Skeletal muscle satellite cell (primary cell): ENCODE data around the gene NT5C3B. TPM values are rescaled to one million over a fixed set of nuclear protein-coding genes. Genes with fewer than 3 reads are reported as not detected.
"Not testable (repeated sequence)": the region's sequence is repeated elsewhere in the genome, so short reads cannot be mapped to it uniquely, and the experiment has no call there.

ENCODE experiments used
- H3K27me3 ChIP-seq: 2 replicates; pipeline ENCODE4 v1.7.0; 2013; ENCODE audit warnings: low read length; ENCODE audit not compliant: control insufficient read depth, insufficient read depth
- H3K36me3 ChIP-seq: 2 replicates; pipeline ENCODE4 v1.7.0; 2013; ENCODE audit warnings: mild to moderate bottlenecking, control low read depth, low read length; ENCODE audit not compliant: insufficient read depth
- H3K4me1 ChIP-seq: 2 replicates; pipeline ENCODE4 v1.7.0; 2013; ENCODE audit warnings: low read length; ENCODE audit not compliant: control insufficient read depth, insufficient read depth
- H3K4me2 ChIP-seq: 2 replicates; pipeline ENCODE4 v1.7.0; 2013; ENCODE audit warnings: mild to moderate bottlenecking, low read length
- H3K4me3 ChIP-seq: 2 replicates; pipeline ENCODE4 v1.7.0; 2013; ENCODE audit warnings: low read length
- H3K9ac ChIP-seq: 2 replicates; pipeline ENCODE4 v1.7.0; 2013; ENCODE audit warnings: mild to moderate bottlenecking, low read depth, low read length, moderate library complexity
- H3K9me3 ChIP-seq: replicated peaks from 2 replicates; pipeline ENCODE4 v1.7.0; 2013; ENCODE audit warnings: mild to moderate bottlenecking, control low read depth, low read length
- small RNA-seq: library from RNA; depleted of rRNA; stranded (forward); fragments of <200 nt; gene quantifications from one replicate; pipeline ENCODE3, GENCODE V24; 2012

Gene NT5C3B

GRCh38 chr17:41776262-41776900, 59.7 kb downstream of the NT5C3B start:
- H3K4me2 ChIP-seq, H3K4me3 ChIP-seq, H3K36me3 ChIP-seq, H3K9me3 ChIP-seq, H3K9ac ChIP-seq, H3K27me3 ChIP-seq: not testable (repeated sequence)
- peaks cover 26% of the 10 kb centered on the region for H3K4me1 ChIP-seq

GRCh38 chr17:41775394-41776226, 60.4 kb downstream of the NT5C3B start:
- H3K9ac ChIP-seq: no peak overlapping the region
- H3K4me2 ChIP-seq: no peak overlapping the region
- no peaks in the 10 kb centered on the region for H3K9me3 ChIP-seq
- peaks cover 26% of the 10 kb centered on the region for H3K4me1 ChIP-seq
- H3K4me3 ChIP-seq: no peak overlapping the region
- no peaks in the 10 kb centered on the region for H3K36me3 ChIP-seq
- H3K27me3 ChIP-seq: no peaks in the 10 kb centered on the region

Small RNA genes within 50 kb of the gene (small RNA-seq; reads per million reads assigned to genes)
- not detected for gene AC125257.2
